ENCODE measurements around the gene HOXA3. TPM values are rescaled to one million over a fixed set of nuclear protein-coding genes. Genes with fewer than 3 reads are reported as not detected.

HOXA3 gene
- total RNA-seq, 6 donors from 2014 or later = 0.20 to 11.4 (median 3.5) TPM

DNA sequence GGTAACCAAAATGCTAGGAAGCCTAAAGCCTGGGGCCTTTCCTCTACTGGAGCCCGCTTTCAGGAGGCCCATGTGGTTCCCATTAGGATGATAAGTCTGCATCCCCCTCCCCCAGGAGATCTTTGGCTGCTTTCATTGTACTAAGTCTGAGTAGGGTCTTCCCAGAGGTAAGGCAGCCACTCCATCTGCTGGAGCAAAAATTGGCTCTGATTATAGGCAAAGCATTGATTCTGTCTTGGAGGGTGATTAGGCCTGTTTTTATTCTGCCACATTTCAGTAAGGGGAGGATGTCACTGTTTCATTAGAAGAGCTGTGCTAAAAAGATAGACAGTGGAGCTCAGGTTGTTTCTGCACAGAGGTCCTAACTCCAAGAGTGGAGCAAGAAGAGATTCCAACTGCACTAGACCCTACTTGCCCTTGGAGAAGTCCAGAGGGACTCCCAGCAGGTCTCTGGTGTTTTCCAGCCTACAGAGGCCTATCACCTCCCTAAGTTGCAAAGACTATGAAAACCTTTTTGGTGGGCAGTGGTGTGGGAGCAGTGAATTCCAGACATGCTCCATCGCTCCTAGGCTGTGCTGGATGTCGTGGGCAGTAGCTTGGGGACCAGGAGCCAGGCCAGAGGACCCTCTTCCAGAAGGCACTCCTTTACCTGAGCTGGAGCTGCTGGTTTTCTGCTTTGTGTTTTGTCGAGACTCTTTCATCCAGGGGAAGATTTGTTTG is 42.8 kb downstream of the HOXA3 start:
- ATAC-seq (ENCODE audit: low FRiP score in 2 of 2) (no peak), DNase-seq (no peak)
- Histone ChIP-seq H3K36me3 (no peaks in the 10 kb centered on the region), H3K9me3 (no peaks in the 10 kb centered on the region), H3K4me3 (no peak overlapping the region), H3K4me1 (peaks cover 16 to 45% (median 35%) of the 10 kb centered on the region in 4 donors), H3K27ac (peak overlapping the region; percentile 89 to 95 (median 94)), H3K27me3 (peaks cover 0 to 5% (median under 1%) of the 10 kb centered on the region in 4 donors)
- TF ChIP-seq POLR2AphosphoS5 (IDR thresholded peaks at IDR 0.05) (no peak), POLR2A (IDR thresholded peaks at IDR 0.05) (no peak), EP300 (IDR thresholded peaks at IDR 0.05) (no peak)
- TF ChIP-seq, protein P1, sequence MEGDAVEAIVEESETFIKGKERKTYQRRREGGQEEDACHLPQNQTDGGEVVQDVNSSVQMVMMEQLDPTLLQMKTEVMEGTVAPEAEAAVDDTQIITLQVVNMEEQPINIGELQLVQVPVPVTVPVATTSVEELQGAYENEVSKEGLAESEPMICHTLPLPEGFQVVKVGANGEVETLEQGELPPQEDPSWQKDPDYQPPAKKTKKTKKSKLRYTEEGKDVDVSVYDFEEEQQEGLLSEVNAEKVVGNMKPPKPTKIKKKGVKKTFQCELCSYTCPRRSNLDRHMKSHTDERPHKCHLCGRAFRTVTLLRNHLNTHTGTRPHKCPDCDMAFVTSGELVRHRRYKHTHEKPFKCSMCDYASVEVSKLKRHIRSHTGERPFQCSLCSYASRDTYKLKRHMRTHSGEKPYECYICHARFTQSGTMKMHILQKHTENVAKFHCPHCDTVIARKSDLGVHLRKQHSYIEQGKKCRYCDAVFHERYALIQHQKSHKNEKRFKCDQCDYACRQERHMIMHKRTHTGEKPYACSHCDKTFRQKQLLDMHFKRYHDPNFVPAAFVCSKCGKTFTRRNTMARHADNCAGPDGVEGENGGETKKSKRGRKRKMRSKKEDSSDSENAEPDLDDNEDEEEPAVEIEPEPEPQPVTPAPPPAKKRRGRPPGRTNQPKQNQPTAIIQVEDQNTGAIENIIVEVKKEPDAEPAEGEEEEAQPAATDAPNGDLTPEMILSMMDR (IDR thresholded peaks at IDR 0.05) = no peak
- 63 to 86% methylated on average over 3 to 4 of the region's 4 CpGs for WGBS, 2 donors

DNA sequence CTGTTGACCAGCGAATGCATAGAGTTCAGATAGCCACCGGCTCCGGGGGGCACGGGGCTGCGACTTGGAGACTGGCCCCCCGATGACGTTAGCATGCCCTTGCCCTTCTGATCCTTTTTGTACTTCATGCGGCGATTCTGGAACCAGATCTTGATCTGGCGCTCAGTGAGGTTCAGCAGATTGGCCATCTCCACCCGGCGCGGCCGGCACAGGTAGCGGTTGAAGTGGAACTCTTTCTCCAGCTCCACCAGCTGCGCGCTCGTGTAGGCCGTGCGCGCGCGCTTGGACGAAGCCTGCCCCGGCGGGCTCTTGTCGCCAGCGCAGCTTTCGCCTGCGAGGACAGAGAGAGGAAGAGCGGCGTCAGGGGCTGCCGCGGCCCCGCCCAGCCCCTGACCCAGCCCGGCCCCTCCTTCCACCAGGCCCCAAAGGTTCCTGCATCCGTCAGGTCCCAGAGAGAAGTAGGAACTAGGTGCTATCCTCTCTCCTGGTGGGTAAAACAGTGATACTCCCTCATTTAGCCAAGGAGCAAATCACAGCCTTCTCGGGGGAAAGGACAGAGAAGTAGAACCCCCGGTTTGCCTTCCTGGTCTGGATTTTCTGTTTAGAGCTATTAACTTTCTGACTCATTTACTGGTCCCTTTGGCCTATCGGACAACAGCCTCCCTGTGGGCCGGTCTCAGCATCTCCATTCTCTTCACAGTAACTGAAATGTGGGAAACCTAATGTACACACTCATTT is 43.8 kb downstream of the HOXA3 start:
- H3K4me3 ChIP-seq = peak overlapping the region; percentile 6 to 49 (median 39)

DNA sequence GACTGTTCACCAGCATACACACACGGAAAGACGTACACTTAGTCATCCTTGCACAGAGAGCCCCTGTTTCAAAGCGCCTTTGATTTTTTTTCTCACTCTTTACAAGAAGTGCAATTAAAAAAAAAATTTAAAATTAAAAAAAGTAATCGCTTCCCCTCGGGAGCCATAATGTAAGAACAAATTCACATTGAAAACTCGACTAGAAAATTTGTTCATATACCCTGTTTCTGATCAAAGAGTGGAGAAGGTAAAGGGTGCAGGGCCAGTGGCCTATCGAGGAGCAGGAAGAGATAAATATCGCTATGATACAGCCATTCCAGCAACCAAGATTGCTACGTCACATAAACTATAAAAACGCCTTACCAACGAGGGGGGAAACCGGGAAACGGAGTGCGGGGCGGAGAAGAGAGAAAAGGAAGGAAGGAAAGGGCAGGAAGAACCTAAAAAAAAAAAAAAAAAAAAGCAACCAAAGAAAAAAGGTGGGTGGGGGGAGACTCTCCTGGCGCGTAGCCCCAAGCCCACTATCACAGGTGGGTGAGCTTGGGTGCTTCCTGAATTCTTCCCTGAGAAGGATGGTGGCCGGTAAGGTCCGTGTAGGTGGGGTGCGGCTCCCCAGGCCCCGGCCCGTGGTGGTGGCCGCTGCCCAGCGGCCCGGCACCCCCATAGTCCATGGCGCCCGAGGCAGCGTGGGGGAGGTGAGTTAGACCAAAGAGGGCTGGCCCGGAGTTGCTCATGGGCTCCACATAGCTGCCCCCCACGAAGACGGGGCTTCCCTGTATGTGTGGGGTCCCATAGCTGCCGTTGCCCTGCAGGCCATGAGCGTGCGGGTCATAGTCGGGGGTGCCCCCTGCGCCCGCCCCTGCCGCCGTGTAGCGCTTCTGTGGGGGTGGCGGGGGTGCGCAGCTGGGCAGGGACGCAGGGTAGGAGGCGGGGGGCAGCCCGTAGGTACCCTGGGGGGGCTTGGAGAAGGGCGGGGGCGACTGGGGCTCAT is 44.7 kb downstream of the HOXA3 start:
- Histone ChIP-seq H3K27me3 (peaks cover 0 to 9% (median 4%) of the 10 kb centered on the region in 4 donors), H3K9me3 (no peaks in the 10 kb centered on the region), H3K27ac (peak overlapping the region; percentile 89 to 95 (median 94)), H3K4me1 (peaks cover 16 to 45% (median 38%) of the 10 kb centered on the region in 4 donors), H3K36me3 (no peaks in the 10 kb centered on the region), H3K4me3 (peak overlapping the region; percentile 6 to 49 (median 39))
- 36 to 43% methylated on average over 20 to 30 of the region's 47 CpGs for WGBS, 2 donors
- ATAC-seq (ENCODE audit: low FRiP score in 2 of 2) (peak; percentile 13 to 16), DNase-seq (peak in 1 of 2 donors; percentile 80)
- no peak for TF ChIP-seq POLR2AphosphoS5 (IDR thresholded peaks at IDR 0.05)
- TF ChIP-seq EP300 (IDR thresholded peaks at IDR 0.05) = no peak
- TF ChIP-seq, protein P1 (IDR thresholded peaks at IDR 0.05) = no peak
- TF ChIP-seq POLR2A (IDR thresholded peaks at IDR 0.05) = no peak

More for the DNA sequence above, 43.8 kb downstream of the HOXA3 start:
- Histone ChIP-seq H3K27ac (peak overlapping the region; percentile 89 to 95 (median 94)), H3K4me1 (peaks cover 16 to 50% (median 40%) of the 10 kb centered on the region in 4 donors), H3K36me3 (no peaks in the 10 kb centered on the region), H3K27me3 (peaks cover 0 to 6% (median 2%) of the 10 kb centered on the region in 4 donors), H3K9me3 (no peaks in the 10 kb centered on the region)
- ATAC-seq (ENCODE audit: low FRiP score in 2 of 2) (peak; percentile 38 to 46), DNase-seq (peak in 1 of 2 donors; percentile 89)
- TF ChIP-seq EP300 (IDR thresholded peaks at IDR 0.05) (no peak), POLR2A (IDR thresholded peaks at IDR 0.05) (peak in 3 of 4 donors; percentile 26 to 62 (median 34)), POLR2AphosphoS5 (IDR thresholded peaks at IDR 0.05) (peak; percentile 42 to 80)
- TF ChIP-seq, protein P1 (IDR thresholded peaks at IDR 0.05) = peak in 3 of 6 experiments; percentile 14 to 40 (median 33)
- 39 to 47% methylated on average over 29 to 41 of the region's 41 CpGs for WGBS, 2 donors

DNA sequence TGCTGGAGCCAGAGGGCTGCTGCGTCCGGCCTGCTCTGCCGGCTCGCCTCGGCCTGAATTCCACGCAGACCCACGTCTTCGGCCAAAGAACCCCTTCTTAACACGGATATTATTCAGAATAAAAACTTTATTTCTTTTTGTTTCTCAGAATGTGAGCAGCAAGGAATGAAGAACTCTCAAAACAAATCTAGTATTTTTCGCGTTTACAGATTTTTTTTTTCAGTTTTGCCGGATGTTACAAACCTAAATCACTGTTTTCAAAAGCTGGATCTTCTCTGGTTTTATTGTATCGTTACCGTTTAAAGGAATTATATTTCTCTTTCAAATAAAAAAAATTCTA is 45.5 kb downstream of the HOXA3 start:
- no peak for DNase-seq
- Histone ChIP-seq H3K36me3 (no peaks in the 10 kb centered on the region), H3K27ac (peak overlapping the region; percentile 89 to 95 (median 94)), H3K9me3 (no peaks in the 10 kb centered on the region), H3K4me3 (peak overlapping the region; percentile 16 to 49 (median 30)), H3K4me1 (peaks cover 15 to 43% (median 35%) of the 10 kb centered on the region in 4 donors), H3K27me3 (peaks cover 0 to 15% (median 6%) of the 10 kb centered on the region in 4 donors)
- no peak for ATAC-seq (ENCODE audit: low FRiP score in 2 of 2)
- no peak for TF ChIP-seq POLR2A (IDR thresholded peaks at IDR 0.05)
- TF ChIP-seq POLR2AphosphoS5 (IDR thresholded peaks at IDR 0.05) = no peak
- TF ChIP-seq EP300 (IDR thresholded peaks at IDR 0.05) = no peak
- TF ChIP-seq, protein P1 (IDR thresholded peaks at IDR 0.05) = no peak
- 33% methylated on average over 14 of the region's 14 CpGs for WGBS, 2 donors
